Measurements from ENCODE around the gene KRTAP3-1. TPM values are rescaled to one million over a fixed set of nuclear protein-coding genes. Genes with fewer than 3 reads are reported as not detected.

Gene KRTAP3-1
- total and polyA plus RNA-seq, 9 of the 15 experiments (the other 6 are each of a cell fraction or from before 2014, with no cell fraction given), result not detected

Small RNA genes within 50 kb of the gene (small RNA-seq; reads per million reads assigned to genes)
- not detected for gene KRTAP3-4P

Other genes starting within 250 kb of the KRTAP3-1 start
Only the 7 nearest of the 37 such genes appear.
- gene KRT40, start 24.8 kb downstream of the KRTAP3-1 start, total RNA-seq (2014; rRNA removed), result not detected in 2 replicates
- not detected in 2 replicates for gene KRT40, start 24.8 kb downstream of the KRTAP3-1 start, total RNA-seq (2014; rRNA removed; fragmentation: Illumina TruSeq; extraction: Trizol)
- not detected in 2 replicates for gene KRT40, start 24.8 kb downstream of the KRTAP3-1 start, total RNA-seq (2015; rRNA removed; fragmentation: Illumina TruSeq; extraction: Trizol)
- gene KRT40, start 24.8 kb downstream of the KRTAP3-1 start, total RNA-seq (2021), result not detected in 2 replicates
- not detected in 2 replicates for gene KRT40, start 24.8 kb downstream of the KRTAP3-1 start, polyA plus RNA-seq (2011; rRNA removed)
- not detected in 2 replicates for gene KRT40, start 24.8 kb downstream of the KRTAP3-1 start, polyA plus RNA-seq (2014; fragmentation: Illumina TruSeq; extraction: Trizol)
- not detected for gene KRT40, start 24.8 kb downstream of the KRTAP3-1 start, polyA plus RNA-seq (2014; fragmentation: Nextera tagmentation; extraction: Ambion mirVana)
- gene KRT40, start 24.8 kb downstream of the KRTAP3-1 start, polyA plus RNA-seq (2014; rRNA removed), result not detected in 2 replicates
- not detected in 2 replicates for gene KRTAP3-3, start 15.0 kb downstream of the KRTAP3-1 start, total RNA-seq (2014; rRNA removed)
- not detected in 2 replicates for gene KRTAP3-3, start 15.0 kb downstream of the KRTAP3-1 start, total RNA-seq (2014; rRNA removed; fragmentation: Illumina TruSeq; extraction: Trizol)
- not detected in 2 replicates for gene KRTAP3-3, start 15.0 kb downstream of the KRTAP3-1 start, total RNA-seq (2015; rRNA removed; fragmentation: Illumina TruSeq; extraction: Trizol)
- gene KRTAP3-3, start 15.0 kb downstream of the KRTAP3-1 start, total RNA-seq (2021), result not detected in 2 replicates
- not detected in 2 replicates for gene KRTAP3-3, start 15.0 kb downstream of the KRTAP3-1 start, polyA plus RNA-seq (2011; rRNA removed)
- gene KRTAP3-3, start 15.0 kb downstream of the KRTAP3-1 start, polyA plus RNA-seq (2014; fragmentation: Illumina TruSeq; extraction: Trizol), result not detected in 2 replicates
- not detected for gene KRTAP3-3, start 15.0 kb downstream of the KRTAP3-1 start, polyA plus RNA-seq (2014; fragmentation: Nextera tagmentation; extraction: Ambion mirVana)
- gene KRTAP3-3, start 15.0 kb downstream of the KRTAP3-1 start, polyA plus RNA-seq (2014; rRNA removed), result not detected in 2 replicates
- gene KRTAP3-2, start 9.2 kb downstream of the KRTAP3-1 start, total RNA-seq (2014; rRNA removed), result not detected in 2 replicates
- not detected in 2 replicates for gene KRTAP3-2, start 9.2 kb downstream of the KRTAP3-1 start, total RNA-seq (2014; rRNA removed; fragmentation: Illumina TruSeq; extraction: Trizol)
- gene KRTAP3-2, start 9.2 kb downstream of the KRTAP3-1 start, total RNA-seq (2015; rRNA removed; fragmentation: Illumina TruSeq; extraction: Trizol), result not detected in 2 replicates
- gene KRTAP3-2, start 9.2 kb downstream of the KRTAP3-1 start, total RNA-seq (2021), result not detected in 2 replicates
- gene KRTAP3-2, start 9.2 kb downstream of the KRTAP3-1 start, polyA plus RNA-seq (2011; rRNA removed), result not detected in 2 replicates
- gene KRTAP3-2, start 9.2 kb downstream of the KRTAP3-1 start, polyA plus RNA-seq (2014; fragmentation: Illumina TruSeq; extraction: Trizol), result not detected in 2 replicates
- not detected for gene KRTAP3-2, start 9.2 kb downstream of the KRTAP3-1 start, polyA plus RNA-seq (2014; fragmentation: Nextera tagmentation; extraction: Ambion mirVana)
- gene KRTAP3-2, start 9.2 kb downstream of the KRTAP3-1 start, polyA plus RNA-seq (2014; rRNA removed), result not detected in 2 replicates
- not detected in 2 replicates for gene KRTAP1-5, start 18.1 kb upstream of the KRTAP3-1 start, total RNA-seq (2014; rRNA removed)
- not detected in 2 replicates for gene KRTAP1-5, start 18.1 kb upstream of the KRTAP3-1 start, total RNA-seq (2014; rRNA removed; fragmentation: Illumina TruSeq; extraction: Trizol)
- gene KRTAP1-5, start 18.1 kb upstream of the KRTAP3-1 start, total RNA-seq (2015; rRNA removed; fragmentation: Illumina TruSeq; extraction: Trizol), result not detected in 2 replicates
- gene KRTAP1-5, start 18.1 kb upstream of the KRTAP3-1 start, total RNA-seq (2021), result not detected in 2 replicates
- not detected in 2 replicates for gene KRTAP1-5, start 18.1 kb upstream of the KRTAP3-1 start, polyA plus RNA-seq (2011; rRNA removed)
- gene KRTAP1-5, start 18.1 kb upstream of the KRTAP3-1 start, polyA plus RNA-seq (2014; fragmentation: Illumina TruSeq; extraction: Trizol), result not detected in 2 replicates
- gene KRTAP1-5, start 18.1 kb upstream of the KRTAP3-1 start, polyA plus RNA-seq (2014; fragmentation: Nextera tagmentation; extraction: Ambion mirVana), result not detected
- not detected in 2 replicates for gene KRTAP1-5, start 18.1 kb upstream of the KRTAP3-1 start, polyA plus RNA-seq (2014; rRNA removed)
- gene KRTAP1-4, start 21.1 kb upstream of the KRTAP3-1 start, total RNA-seq (2014; rRNA removed), result not detected in 2 replicates
- gene KRTAP1-4, start 21.1 kb upstream of the KRTAP3-1 start, total RNA-seq (2014; rRNA removed; fragmentation: Illumina TruSeq; extraction: Trizol), result not detected in 2 replicates
- gene KRTAP1-4, start 21.1 kb upstream of the KRTAP3-1 start, total RNA-seq (2015; rRNA removed; fragmentation: Illumina TruSeq; extraction: Trizol), result not detected in 2 replicates
- not detected in 2 replicates for gene KRTAP1-4, start 21.1 kb upstream of the KRTAP3-1 start, total RNA-seq (2021)
- gene KRTAP1-4, start 21.1 kb upstream of the KRTAP3-1 start, polyA plus RNA-seq (2011; rRNA removed), result not detected in 2 replicates
- not detected in 2 replicates for gene KRTAP1-4, start 21.1 kb upstream of the KRTAP3-1 start, polyA plus RNA-seq (2014; fragmentation: Illumina TruSeq; extraction: Trizol)
- not detected for gene KRTAP1-4, start 21.1 kb upstream of the KRTAP3-1 start, polyA plus RNA-seq (2014; fragmentation: Nextera tagmentation; extraction: Ambion mirVana)
- not detected in 2 replicates for gene KRTAP1-4, start 21.1 kb upstream of the KRTAP3-1 start, polyA plus RNA-seq (2014; rRNA removed)
- gene KRTAP1-3, start 25.7 kb upstream of the KRTAP3-1 start, total RNA-seq (2014; rRNA removed), result not detected in 2 replicates
- not detected in 2 replicates for gene KRTAP1-3, start 25.7 kb upstream of the KRTAP3-1 start, total RNA-seq (2014; rRNA removed; fragmentation: Illumina TruSeq; extraction: Trizol)
- not detected in 2 replicates for gene KRTAP1-3, start 25.7 kb upstream of the KRTAP3-1 start, total RNA-seq (2015; rRNA removed; fragmentation: Illumina TruSeq; extraction: Trizol)
- not detected in 2 replicates for gene KRTAP1-3, start 25.7 kb upstream of the KRTAP3-1 start, total RNA-seq (2021)
- gene KRTAP1-3, start 25.7 kb upstream of the KRTAP3-1 start, polyA plus RNA-seq (2011; rRNA removed), result not detected in 2 replicates
- gene KRTAP1-3, start 25.7 kb upstream of the KRTAP3-1 start, polyA plus RNA-seq (2014; fragmentation: Illumina TruSeq; extraction: Trizol), result not detected in 2 replicates
- gene KRTAP1-3, start 25.7 kb upstream of the KRTAP3-1 start, polyA plus RNA-seq (2014; fragmentation: Nextera tagmentation; extraction: Ambion mirVana), result not detected
- gene KRTAP1-3, start 25.7 kb upstream of the KRTAP3-1 start, polyA plus RNA-seq (2014; rRNA removed), result not detected in 2 replicates
- gene KRTAP1-1, start 32.3 kb upstream of the KRTAP3-1 start, total RNA-seq (2014; rRNA removed), result not detected in 2 replicates
- gene KRTAP1-1, start 32.3 kb upstream of the KRTAP3-1 start, total RNA-seq (2014; rRNA removed; fragmentation: Illumina TruSeq; extraction: Trizol), result not detected in 2 replicates
- gene KRTAP1-1, start 32.3 kb upstream of the KRTAP3-1 start, total RNA-seq (2015; rRNA removed; fragmentation: Illumina TruSeq; extraction: Trizol), result not detected in 2 replicates
- gene KRTAP1-1, start 32.3 kb upstream of the KRTAP3-1 start, total RNA-seq (2021), result not detected in 2 replicates
- gene KRTAP1-1, start 32.3 kb upstream of the KRTAP3-1 start, polyA plus RNA-seq (2011; rRNA removed), result not detected in 2 replicates
- not detected in 2 replicates for gene KRTAP1-1, start 32.3 kb upstream of the KRTAP3-1 start, polyA plus RNA-seq (2014; fragmentation: Illumina TruSeq; extraction: Trizol)
- not detected for gene KRTAP1-1, start 32.3 kb upstream of the KRTAP3-1 start, polyA plus RNA-seq (2014; fragmentation: Nextera tagmentation; extraction: Ambion mirVana)
- gene KRTAP1-1, start 32.3 kb upstream of the KRTAP3-1 start, polyA plus RNA-seq (2014; rRNA removed), result not detected in 2 replicates